NT2/D1 (cell line): ENCODE measurements around the gene CYP2A6.
"Not testable (repeated sequence)": the region's sequence is repeated elsewhere in the genome, so short reads cannot be mapped to it uniquely, and the experiment has no call there.

Experiments used
- YY1 ChIP-seq: IDR thresholded peaks from 2 replicates; pipeline ENCODE4 v1.6.1; 2011; ENCODE audit not compliant: insufficient read length, insufficient read depth
- ZNF274 ChIP-seq: IDR thresholded peaks from 2 replicates; pipeline ENCODE4 v1.6.1; 2011; ENCODE audit warnings: mild to moderate bottlenecking, low read depth, low read length

DNA sequence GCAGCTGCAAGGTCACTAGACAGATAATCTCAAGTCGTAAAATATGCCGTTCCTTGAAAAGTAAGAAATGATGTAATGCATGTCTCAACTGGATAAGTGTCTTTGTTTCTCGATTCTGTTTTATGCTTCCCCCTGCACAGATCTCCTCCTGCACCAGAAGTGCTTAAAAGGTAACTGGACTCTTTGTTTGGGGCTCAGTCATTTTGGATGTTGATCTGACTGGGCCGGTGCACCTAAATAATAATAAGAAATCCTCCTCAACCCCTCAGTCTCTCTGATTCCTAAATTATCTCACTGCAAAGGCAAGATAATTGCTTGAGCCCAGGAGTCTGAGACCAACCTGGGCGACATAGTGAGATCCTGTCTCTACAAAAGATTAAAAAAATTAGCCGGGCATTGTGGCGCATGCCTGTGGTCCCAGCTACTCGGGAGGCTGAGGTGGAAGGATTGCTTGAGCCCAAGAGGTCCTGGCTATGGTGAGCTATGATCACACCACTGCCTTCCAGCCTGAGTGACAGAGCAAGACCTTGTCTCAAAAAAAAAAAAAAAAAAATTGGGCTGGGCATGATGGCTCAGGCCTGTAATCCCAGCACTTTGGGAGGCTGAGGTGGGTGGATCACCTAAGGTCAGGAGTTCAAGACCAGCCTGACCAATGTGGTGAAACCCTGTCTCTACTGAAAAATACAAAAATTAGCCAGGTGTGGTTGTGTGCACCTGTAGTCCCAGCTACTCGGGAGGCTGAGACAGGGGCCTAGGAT, 14.7 kb upstream of the CYP2A6 start:
- TF ChIP-seq ZNF274, YY1: not testable (repeated sequence)
